ENCODE data around the gene TRAPPC11.

Gene TRAPPC11

GRCh38 chr4:183747931-183748670 is 89.0 kb downstream of the TRAPPC11 start:
- Histone ChIP-seq H3K4me1 (ENCODE audit: low read length) (no peaks in the 10 kb centered on the region), H3K9ac (ENCODE audit: low read length) (no peak overlapping the region), H4K20me1 (ENCODE audit: insufficient read depth, low read length) (no peaks in the 10 kb centered on the region), H2AFZ (ENCODE audit: low read depth, low read length) (no peak overlapping the region), H3K36me3 (replicated peaks; ENCODE audit: low read depth, low read length) (no peaks in the 10 kb centered on the region), H3K27me3 (ENCODE audit: low read depth, low read length) (no peaks in the 10 kb centered on the region), H3K79me2 (ENCODE audit: low read length) (no peaks in the 10 kb centered on the region), H3K4me2 (ENCODE audit: low read length) (no peak overlapping the region), H3K27ac (ENCODE audit: low read length) (no peak overlapping the region), H3K4me3 (ENCODE audit: low read length) (no peak overlapping the region), H3K9me3 (ENCODE audit: insufficient read depth, low read length) (no peaks in the 10 kb centered on the region)
- no peak for TF ChIP-seq CTCF (IDR thresholded peaks at IDR 0.05; ENCODE audit: low read depth, low read length)
- TF ChIP-seq EZH2phosphoT487 (IDR thresholded peaks at IDR 0.05; ENCODE audit: low read depth) = no peak

- Histone ChIP-seq H3K79me2 (ENCODE audit: low read length) (no peaks in the 10 kb centered on the region), H3K4me3 (ENCODE audit: low read length) (no peak overlapping the region), H3K4me2 (ENCODE audit: low read length) (no peak overlapping the region), H3K4me1 (ENCODE audit: low read length) (no peaks in the 10 kb centered on the region), H3K36me3 (replicated peaks; ENCODE audit: low read depth, low read length) (no peaks in the 10 kb centered on the region), H3K9ac (ENCODE audit: low read length) (no peak overlapping the region), H3K9me3 (ENCODE audit: insufficient read depth, low read length) (no peaks in the 10 kb centered on the region), H4K20me1 (ENCODE audit: insufficient read depth, low read length) (no peaks in the 10 kb centered on the region), H3K27ac (ENCODE audit: low read length) (no peak overlapping the region), H2AFZ (ENCODE audit: low read depth, low read length) (no peak overlapping the region), H3K27me3 (ENCODE audit: low read depth, low read length) (no peaks in the 10 kb centered on the region)
- TF ChIP-seq EZH2phosphoT487 (IDR thresholded peaks at IDR 0.05; ENCODE audit: low read depth) (no peak), CTCF (IDR thresholded peaks at IDR 0.05; ENCODE audit: low read depth, low read length) (no peak)
Observed at GRCh38 chr4:183751106-183751505, 92.0 kb downstream of the TRAPPC11 start.

- no peak overlapping the region for H3K4me3 ChIP-seq (ENCODE audit: low read length)
- no peak overlapping the region for H3K9ac ChIP-seq (ENCODE audit: low read length)
- no peaks in the 10 kb centered on the region for H3K4me1 ChIP-seq (ENCODE audit: low read length)
- H3K36me3 ChIP-seq (replicated peaks; ENCODE audit: low read depth, low read length) = no peaks in the 10 kb centered on the region
- no peak overlapping the region for H3K27ac ChIP-seq (ENCODE audit: low read length)
- H3K79me2 ChIP-seq (ENCODE audit: low read length) = no peaks in the 10 kb centered on the region
- H3K27me3 ChIP-seq (ENCODE audit: low read depth, low read length) = no peaks in the 10 kb centered on the region
- no peak overlapping the region for H2AFZ ChIP-seq (ENCODE audit: low read depth, low read length)
- no peaks in the 10 kb centered on the region for H3K9me3 ChIP-seq (ENCODE audit: insufficient read depth, low read length)
- TF ChIP-seq CTCF (IDR thresholded peaks at IDR 0.05; ENCODE audit: low read depth, low read length) = no peak
- no peak for TF ChIP-seq EZH2phosphoT487 (IDR thresholded peaks at IDR 0.05; ENCODE audit: low read depth)
- H3K4me2 ChIP-seq (ENCODE audit: low read length) = no peak overlapping the region
- H4K20me1 ChIP-seq (ENCODE audit: insufficient read depth, low read length) = no peaks in the 10 kb centered on the region
Observed at GRCh38 chr4:183755596-183755995, 96.5 kb downstream of the TRAPPC11 start.

GRCh38 chr4:183757060-183757459 is 98.0 kb downstream of the TRAPPC11 start:
- H3K4me2 ChIP-seq (ENCODE audit: low read length) = no peak overlapping the region
- H3K9ac ChIP-seq (ENCODE audit: low read length) = no peak overlapping the region
- H3K27me3 ChIP-seq (ENCODE audit: low read depth, low read length) = no peaks in the 10 kb centered on the region
- H3K4me3 ChIP-seq (ENCODE audit: low read length) = no peak overlapping the region
- H3K9me3 ChIP-seq (ENCODE audit: insufficient read depth, low read length) = no peaks in the 10 kb centered on the region
- no peaks in the 10 kb centered on the region for H3K79me2 ChIP-seq (ENCODE audit: low read length)
- H3K36me3 ChIP-seq (replicated peaks; ENCODE audit: low read depth, low read length) = no peaks in the 10 kb centered on the region
- no peak overlapping the region for H2AFZ ChIP-seq (ENCODE audit: low read depth, low read length)
- no peak overlapping the region for H3K27ac ChIP-seq (ENCODE audit: low read length)
- H3K4me1 ChIP-seq (ENCODE audit: low read length) = no peaks in the 10 kb centered on the region
- no peak for TF ChIP-seq EZH2phosphoT487 (IDR thresholded peaks at IDR 0.05; ENCODE audit: low read depth)
- no peak for TF ChIP-seq CTCF (IDR thresholded peaks at IDR 0.05; ENCODE audit: low read depth, low read length)
- no peaks in the 10 kb centered on the region for H4K20me1 ChIP-seq (ENCODE audit: insufficient read depth, low read length)

Data from OCI-LY3 (cell line).